Panc1 (cell line): ENCODE results near the gene DOK6.

Source experiments
- CTCF ChIP-seq: fragments of 450-650 bp; IDR thresholded peaks from 2 replicates; pipeline ENCODE4 v1.5.1; 2017; ENCODE audit warnings: mild to moderate bottlenecking
- POLR2AphosphoS5 ChIP-seq: IDR thresholded peaks from 2 replicates; pipeline ENCODE4 v1.6.1; 2012; ENCODE audit warnings: mild to moderate bottlenecking, low read depth, low read length, moderate library complexity
- REST ChIP-seq, 2 experiments: IDR thresholded peaks; 2 replicates each; pipeline ENCODE4 v1.6.1; 2011 to 2012; ENCODE audit warnings: low read depth in 2 of 2, control low read depth in 1 of 2, low read length in 1 of 2, mild to moderate bottlenecking in 1 of 2, moderate library complexity in 1 of 2; ENCODE audit not compliant: insufficient read depth in 1 of 2
- SIN3A ChIP-seq: IDR thresholded peaks from 2 replicates; pipeline ENCODE4 v1.6.1; 2012; ENCODE audit warnings: low read depth, mild to moderate bottlenecking, low read length, moderate library complexity, borderline replicate concordance; ENCODE audit not compliant: insufficient read depth
- TCF7L2 ChIP-seq: IDR thresholded peaks from 2 replicates; pipeline ENCODE4 v1.6.1; 2011; ENCODE audit warnings: mild to moderate bottlenecking, low read depth, low read length, inconsistent platforms

GRCh38 chr18:69725855-69726508 is 325.3 kb downstream of the DOK6 start:
- TF ChIP-seq CTCF (no peak), REST (IDR thresholded peaks at IDR 0.05; ENCODE audit: insufficient read depth in 1 of 2, low read depth in 2 of 2, low read length in 1 of 2) (no peak), POLR2AphosphoS5 (no peak), TCF7L2 (no peak), SIN3A (no peak)
